SK-MEL-5 (cell line): ENCODE data around the gene PDE6A. TPM values are rescaled to one million over a fixed set of nuclear protein-coding genes. Genes with fewer than 3 reads are reported as not detected.

Source experiments
- DNase-seq: peaks from one replicate; pipeline ENCODE4 v3.0.0-alpha.2; 2016; ENCODE audit warnings: low read depth, low spot score
- in situ Hi-C: cut with HindIII; loops from 2 replicates; pipeline ENCODE4 v1.10.0; 2016; ENCODE audit warnings: low sequenced_read_pairs, high pct_unique_total_duplicates, low pct_unique_long_range_greater_than_20kb
- total RNA-seq: library from RNA; depleted of rRNA; stranded (reverse); fragments of >200 nt; shearing (Covaris generic); gene quantifications from 2 replicates; pipeline ENCODE4 v1.2.3, GENCODE V29; 2014

Gene PDE6A
- total RNA-seq, 1 experiment from 2014 or later = 0.26 TPM

DNA sequence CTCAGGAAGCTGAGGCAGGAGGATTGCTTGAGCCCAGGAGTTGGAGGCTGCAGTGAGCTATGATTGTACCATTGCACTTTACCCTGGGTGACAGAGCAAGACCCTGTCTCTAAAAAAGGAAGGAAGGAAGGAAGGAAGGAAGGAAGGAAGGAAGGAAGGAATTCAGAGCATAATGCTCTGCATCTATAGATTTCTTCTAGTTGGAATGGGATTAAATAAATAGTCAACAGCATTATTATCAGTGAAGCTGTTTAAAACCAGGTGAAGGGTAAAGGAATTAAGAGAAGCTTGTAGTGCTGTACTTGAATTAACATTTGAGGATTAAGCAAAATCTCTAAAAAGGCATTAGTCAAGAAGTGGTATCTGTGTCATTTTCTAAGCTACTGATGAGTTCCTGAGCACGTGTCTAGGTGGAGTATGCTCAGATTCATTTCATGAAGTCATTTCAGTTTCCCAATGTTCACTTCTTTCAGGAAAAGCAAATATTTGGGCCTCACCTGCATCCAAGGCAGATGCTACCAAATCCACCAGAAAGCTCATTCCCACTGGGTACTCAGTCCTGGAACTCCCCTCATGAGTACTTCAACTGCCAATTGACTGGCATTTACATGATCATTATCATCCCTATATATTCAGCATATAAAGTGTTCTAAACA, 8.4 kb downstream of the PDE6A start:
- in situ Hi-C loops = no loop called here
- DNase-seq = no peak

- DNase-seq = peak; percentile 79
- in situ Hi-C loops = no loop called here
Observed at GRCh38 chr5:149935431-149935901, 9.1 kb downstream of the PDE6A start.

DNA sequence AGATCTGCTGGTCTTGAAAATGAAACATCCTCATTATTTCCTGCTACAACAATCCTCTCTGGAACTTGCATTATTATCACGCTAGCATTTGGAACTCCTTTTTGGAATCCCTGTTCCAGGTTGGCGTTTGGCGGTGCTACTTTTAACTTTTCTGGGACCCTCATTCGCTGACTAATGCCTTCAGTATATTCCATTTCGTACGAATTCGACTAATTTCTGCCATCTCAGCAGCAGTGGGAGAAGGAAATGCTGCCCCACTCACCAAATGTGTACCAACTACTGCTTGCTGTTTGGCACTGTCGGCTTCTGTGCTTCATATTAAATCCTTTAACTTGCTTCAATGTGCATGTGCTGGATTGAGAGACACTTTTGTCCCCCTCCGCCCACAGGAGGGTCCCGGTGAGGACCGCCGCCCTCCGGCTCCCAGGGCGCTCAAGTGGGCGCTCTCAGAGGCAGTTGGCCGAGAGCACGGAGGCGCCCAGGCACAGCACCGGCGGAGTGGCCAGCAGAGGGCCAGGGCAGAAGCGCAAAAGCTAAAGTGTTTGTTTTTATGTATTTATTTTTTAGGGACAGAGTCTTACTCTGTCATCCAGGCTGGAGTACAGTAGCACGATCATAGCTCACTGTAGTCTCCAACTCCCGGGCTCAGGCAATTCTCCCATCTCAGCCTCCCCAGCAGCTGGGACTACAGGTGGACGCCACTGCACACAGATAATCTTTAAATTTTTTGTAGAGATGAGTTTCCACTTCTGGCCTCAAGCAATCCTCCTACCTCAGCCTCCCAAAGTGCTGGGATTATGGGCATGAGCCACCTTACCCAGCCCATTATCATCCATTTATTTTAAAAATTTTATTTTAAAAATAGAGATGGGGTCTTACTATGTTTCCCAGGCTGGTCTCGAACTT, 11.9 kb downstream of the PDE6A start:
- DNase-seq = no peak
- in situ Hi-C loops = no loop called here

- in situ Hi-C loops = no loop called here
- DNase-seq = no peak
Observed at GRCh38 chr5:149931992-149932436, 12.6 kb downstream of the PDE6A start.

- DNase-seq = no peak
- in situ Hi-C loops = no loop called here
Observed at GRCh38 chr5:149930749-149931574, 13.6 kb downstream of the PDE6A start.

DNA sequence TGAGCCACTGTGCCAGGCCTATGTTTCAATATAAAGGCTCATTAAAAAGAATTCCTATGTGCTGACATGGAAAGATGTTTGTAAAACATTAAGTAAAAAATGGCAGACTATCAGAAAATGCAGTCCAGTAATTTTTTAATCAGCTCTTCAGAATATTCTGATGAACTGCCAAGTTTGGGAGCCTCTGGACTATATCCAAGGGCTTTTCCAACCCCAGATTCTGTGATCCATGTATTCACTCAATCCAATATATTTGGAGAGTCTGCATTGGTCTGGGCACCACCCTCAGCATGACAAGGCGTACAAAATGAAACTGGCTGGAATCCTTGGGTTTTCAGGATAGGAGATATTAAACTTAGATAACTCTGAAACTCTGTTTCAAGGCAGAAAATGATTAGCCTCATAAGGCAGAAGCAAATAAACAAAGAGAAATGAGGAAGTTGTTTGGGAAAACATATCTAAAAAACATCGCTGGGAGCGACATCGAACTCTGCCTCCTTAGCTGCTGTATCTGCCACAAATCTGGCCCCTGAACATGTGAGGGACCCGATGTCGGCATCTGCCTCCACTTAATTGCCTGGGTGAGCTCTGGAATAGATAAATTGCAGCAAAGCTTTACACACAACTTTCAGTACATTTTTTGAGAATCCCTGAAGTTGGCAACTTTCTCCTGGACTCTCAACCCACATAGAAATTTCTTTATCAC, 14.4 kb downstream of the PDE6A start:
- in situ Hi-C loops = no loop called here
- DNase-seq = no peak

GRCh38 chr5:149924486-149924885, 20.1 kb downstream of the PDE6A start:
- in situ Hi-C loops = no loop called here
- DNase-seq = no peak

- in situ Hi-C loops = no loop called here
- no peak for DNase-seq
Observed at GRCh38 chr5:149922950-149923349, 21.6 kb downstream of the PDE6A start.

GRCh38 chr5:149921597-149921996, 23.0 kb downstream of the PDE6A start:
- in situ Hi-C loops = no loop called here

GRCh38 chr5:149917073-149917676, 27.4 kb downstream of the PDE6A start:
- in situ Hi-C loops = no loop called here
- no peak for DNase-seq

More at GRCh38 chr5:149921597-149921996, 23.0 kb downstream of the PDE6A start:
- DNase-seq = no peak

- no peak for DNase-seq
- in situ Hi-C loops = no loop called here
Observed at GRCh38 chr5:149916334-149917072, 28.1 kb downstream of the PDE6A start.

GRCh38 chr5:149915392-149916260, 29.0 kb downstream of the PDE6A start:
- no peak for DNase-seq
- in situ Hi-C loops = no loop called here

DNA sequence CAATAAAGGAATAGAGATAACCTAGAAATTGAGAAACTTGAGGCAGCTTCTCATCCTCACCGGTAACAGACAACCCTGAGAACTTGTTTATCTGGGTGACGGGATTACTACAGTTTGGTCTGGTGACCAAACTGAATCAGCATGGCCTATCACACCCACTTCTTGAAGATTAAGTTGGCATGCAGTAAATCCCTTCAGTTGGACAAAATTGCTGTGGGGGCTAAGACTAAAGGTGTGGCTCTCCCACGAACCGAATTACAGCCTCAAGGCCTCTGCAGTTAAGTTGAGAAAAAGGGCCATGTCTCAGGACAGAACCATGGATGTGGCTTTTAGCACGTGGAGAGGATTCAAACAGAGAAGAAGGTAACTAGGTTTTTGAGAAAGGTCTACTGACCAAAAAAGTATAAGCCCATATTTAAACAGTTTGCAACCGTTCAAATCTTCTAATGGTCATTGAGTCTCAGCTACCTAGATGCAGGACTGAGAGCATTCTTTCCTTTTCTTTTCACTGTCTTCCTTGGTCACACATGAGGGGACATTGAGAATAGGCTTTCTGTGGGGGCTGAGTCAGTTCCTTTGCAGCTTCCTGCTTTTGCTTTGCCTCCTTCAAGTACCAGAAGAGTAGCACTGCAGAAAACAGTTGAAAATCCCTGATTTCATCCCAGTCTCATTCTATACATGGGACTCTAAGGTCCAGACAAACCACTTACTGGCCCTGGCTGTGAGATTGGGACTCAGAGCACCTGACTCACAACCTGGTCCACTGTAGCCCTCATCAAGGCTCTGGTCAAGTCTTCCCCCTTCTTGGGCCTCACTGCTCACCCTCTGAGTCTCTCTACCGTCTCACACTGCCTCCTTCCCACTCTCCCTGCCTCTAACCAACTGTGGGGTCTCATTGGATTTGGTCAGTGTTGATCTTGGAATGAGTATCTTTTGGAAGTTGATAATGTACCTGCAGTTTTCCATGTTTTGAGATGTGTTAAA, 30.9 kb downstream of the PDE6A start:
- in situ Hi-C loops = no loop called here
- no peak for DNase-seq

DNA sequence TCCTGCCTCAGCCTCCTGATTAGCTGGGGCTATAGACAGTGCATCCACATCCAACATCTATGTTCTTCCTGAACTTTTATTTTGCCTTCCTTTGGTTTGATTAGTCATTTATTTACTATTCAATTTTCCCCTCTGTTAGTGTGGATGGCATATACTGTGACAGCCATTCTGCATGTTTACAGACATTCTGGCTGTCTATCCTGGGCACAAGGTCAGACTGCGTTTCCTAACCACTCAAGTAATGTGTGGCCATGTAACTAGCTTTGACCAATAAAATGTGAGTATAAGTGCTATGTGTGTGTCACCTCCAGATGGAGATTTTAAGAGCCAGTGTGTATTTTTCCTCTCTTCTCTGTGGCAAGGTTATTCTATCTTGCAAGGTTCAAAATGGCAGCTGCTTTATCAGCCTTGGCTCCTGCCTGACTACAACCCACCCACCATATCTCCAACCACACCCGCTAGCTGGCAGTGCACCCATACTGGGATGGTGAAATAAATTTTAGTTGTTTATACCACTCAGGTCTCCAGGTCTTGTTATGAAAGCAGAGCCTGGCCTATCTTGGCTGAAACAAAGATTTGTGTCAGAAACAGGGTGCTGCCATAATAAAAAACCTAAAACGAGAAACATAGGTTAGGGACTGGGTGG, 32.2 kb downstream of the PDE6A start:
- DNase-seq = no peak
- in situ Hi-C loops = no loop called here
